Stromal cell of bone marrow (primary cell): ENCODE measurements around the gene RAB26.

Source experiments
- DNase-seq: peaks from one replicate; pipeline ENCODE4 v3.0.0-alpha.2; 2012; ENCODE audit warnings: low read depth

The RAB26 gene

DNA sequence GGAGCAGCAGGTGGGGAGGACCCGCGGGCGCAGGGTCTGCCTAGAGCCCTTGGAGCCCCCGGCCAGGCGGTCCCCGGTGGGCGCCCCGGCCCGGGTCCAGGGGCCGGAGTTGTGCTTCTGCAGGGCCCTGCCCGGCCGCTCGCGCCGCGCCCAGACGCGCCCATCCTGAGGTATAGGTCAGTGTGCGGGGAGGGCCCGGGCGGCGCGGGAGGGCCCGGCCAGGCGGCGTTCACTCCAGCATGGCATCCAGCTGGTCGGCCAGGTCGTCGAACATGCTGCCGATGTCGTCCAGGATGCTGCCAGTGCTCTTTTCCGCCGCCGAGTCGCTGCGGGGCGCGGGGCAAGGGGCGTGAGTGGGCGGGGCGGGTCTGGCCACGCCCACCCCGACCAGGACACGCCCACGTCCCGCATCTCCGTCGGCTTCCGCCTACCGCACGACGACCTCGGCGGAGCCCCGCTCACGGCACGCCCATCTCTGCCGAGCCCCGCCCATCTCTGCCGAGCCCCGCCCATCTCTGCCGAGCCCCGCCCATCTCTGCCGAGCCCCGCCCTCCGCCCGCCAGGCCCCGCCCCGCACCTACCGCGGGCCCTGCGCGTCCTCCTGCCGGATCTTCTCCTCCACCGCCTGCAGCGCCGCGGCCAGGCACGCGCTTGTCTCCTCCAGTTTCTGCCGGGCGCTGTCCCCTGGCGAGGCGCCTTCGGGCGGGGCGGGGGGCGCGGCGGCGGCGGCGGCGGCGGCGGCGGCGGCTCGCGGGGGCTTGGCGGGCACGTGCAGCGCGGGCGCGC, 30.1 kb downstream of the RAB26 start:
- DNase-seq = no peak

DNA sequence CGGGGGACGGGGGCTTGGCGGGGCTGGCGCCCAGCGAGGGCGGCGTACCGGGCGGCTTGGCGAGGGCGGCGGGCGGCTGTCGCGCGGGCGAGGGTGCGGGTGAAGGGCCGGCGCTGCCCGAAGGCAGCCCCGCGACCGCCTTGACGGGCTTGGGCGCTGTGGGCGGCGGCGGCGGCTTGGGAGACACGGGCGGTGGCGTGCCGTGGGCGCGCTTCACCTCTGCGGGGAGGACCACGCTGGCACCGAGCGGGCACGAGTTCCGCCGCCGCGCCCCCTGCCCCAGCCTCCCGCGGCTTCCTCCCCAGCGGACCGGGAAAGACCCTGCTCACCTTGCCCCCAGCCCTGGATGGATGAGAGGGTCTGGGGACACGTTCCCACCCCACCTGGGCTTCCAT, 30.7 kb downstream of the RAB26 start:
- no peak for DNase-seq

- DNase-seq = no peak
These were observed 31.2 kb downstream of the RAB26 start for GRCh38 chr16:2179576-2179975.

DNA sequence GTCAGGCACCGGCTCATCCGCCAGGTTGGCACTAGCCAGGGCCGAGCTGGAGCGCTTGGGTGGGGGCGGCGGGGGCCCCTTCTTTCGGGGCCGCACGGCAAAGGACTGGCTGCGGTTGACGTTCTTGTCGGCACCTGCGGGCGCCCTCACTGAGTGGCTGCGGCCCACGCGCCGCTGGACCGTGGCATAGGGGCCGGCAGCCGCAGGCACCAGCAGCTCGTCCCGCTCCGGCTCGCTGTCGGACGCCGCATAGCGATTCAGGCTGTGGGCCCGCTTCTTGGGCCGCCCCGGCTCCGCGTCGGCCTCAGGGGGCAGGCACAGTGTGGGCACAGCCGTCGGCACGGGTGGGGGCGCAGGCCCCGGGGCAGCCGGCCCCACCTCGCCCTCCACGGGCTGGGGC, 32.0 kb downstream of the RAB26 start:
- DNase-seq = no peak

GRCh38 chr16:2180962-2181923, 32.8 kb downstream of the RAB26 start:
- DNase-seq = no peak

GRCh38 chr16:2181952-2182351, 33.5 kb downstream of the RAB26 start:
- DNase-seq = no peak

DNA sequence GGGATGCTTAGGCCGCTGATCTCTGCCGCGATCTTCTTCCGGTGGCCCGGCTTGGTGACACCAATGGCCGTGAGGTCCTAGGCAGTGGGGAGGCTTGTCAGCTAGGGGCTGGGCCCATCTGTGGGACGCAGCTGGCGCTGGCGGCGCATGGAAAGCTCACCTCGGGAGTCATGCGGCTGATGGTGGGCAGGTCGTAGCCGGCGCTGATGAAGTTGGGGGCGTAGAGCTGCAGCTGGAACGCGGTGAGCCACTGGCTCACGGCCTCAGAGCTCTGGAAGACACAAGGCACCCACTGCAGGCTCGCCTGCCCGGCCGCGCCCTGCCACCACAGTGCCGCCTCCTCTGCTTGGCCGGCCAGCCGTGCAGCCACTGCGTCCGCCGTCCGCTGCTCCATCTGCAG, 35.2 kb downstream of the RAB26 start:
- no peak for DNase-seq

DNA sequence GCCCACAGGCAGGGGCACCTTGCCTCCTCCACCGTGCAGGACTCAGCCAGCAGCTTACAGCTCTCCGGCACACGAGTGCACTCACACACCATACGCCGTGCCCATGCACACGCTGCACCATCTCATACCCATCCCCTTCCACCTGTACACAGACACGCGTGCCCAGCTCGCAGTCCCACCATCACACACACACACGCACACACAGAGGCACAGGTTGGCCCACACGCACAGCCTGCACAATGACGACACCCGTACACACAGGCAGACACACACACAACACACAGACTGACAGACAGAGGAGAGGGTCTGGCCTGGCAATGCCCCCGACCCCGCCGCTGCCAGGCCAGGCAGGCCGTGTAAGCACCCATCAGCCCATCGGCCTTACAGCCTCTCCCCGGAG, 35.9 kb downstream of the RAB26 start:
- DNase-seq = no peak

DNA sequence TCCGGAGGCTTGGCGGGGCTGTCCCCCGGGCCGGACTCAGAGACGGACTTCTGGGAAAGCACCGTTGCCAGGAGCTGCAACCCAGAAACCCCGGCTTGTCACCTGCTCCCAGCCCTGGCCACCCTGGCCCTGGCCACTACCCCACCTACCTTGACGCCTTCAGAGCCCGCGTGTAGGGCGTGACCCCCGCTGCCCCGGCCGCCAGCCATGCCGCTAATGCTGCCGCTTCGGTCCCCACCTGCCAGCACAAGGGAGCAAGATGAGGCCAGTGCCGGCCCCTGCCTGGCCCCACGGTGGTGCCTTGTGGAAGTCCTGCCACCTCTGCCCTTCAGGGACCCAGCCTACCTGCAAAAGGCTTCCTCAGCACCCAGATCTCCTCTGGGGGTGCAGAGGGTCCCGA, 36.5 kb downstream of the RAB26 start:
- DNase-seq = no peak

- no peak for DNase-seq
These were observed 37.6 kb downstream of the RAB26 start for GRCh38 chr16:2186064-2186463.

DNA sequence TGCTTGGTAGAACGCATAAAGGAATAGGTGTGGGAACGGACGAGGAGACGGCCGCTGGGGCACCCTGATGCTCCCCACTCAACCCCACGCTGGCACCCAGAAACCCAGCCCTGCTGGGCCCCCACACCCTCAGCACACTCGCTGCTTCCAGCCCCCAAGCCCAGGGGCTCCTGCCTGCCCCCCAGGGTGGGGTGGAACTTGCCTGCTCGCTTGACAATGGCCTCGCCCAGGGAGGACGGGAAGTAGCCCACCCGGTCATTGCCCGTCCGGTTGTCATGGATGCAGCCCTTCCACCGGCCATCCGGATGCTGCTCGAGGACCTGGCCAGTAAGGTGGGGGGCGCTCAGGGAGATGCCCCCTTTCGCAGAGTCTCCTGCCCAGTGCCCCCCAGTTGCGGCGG, 38.1 kb downstream of the RAB26 start:
- DNase-seq = no peak

DNA sequence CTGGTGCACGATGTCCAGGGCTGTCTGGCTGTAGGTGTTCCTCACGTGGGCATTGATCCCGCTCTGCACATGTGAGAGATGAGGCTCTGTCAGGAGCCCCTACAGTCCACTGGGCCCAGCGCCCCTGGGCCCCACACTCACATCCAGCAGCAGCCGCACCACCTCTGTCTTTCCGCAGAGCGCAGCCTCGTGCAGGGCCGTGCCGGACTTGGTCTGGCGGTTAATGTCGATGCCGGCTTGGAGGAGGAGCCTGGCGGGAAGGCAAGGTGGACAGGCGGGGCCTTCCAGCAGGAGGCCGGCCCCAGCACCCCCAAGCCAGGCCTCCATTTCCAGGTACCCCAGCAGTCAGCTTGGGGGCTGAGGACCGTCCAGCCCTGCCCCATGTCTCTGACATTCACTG, 38.8 kb downstream of the RAB26 start:
- no peak for DNase-seq

GRCh38 chr16:2188395-2188794, 40.0 kb downstream of the RAB26 start:
- no peak for DNase-seq

DNA sequence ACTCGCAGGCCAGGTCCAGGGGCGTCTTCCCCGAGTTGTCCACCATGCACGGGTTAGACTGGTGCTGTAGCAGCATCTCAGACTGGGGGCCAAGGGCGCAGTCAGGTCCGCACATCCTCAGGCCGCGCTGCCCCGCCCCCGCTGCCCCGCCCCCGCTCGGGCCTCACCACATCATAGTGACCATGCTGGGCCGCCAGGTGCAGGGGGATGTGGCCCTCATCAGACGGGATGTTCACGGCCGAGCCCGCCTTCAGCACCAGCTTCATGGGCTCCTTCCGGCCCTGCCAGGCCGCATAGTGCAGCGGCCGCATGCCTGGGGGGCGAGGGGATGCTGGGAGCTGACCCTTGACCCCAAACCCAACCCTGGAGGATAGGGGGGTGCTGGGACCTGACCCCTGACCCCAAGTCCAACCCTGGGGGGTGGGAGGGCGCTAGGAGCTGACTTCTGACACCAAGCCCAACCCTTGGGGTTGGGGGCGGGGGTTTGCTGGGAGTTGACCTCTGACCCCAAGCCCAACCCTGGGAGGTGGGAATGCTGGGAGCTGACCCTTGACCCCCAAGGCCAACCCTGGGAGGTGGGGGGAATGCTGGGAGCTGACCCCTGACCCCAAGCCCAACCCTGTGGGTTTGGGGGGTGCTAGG, 40.9 kb downstream of the RAB26 start:
- DNase-seq = no peak

DNA sequence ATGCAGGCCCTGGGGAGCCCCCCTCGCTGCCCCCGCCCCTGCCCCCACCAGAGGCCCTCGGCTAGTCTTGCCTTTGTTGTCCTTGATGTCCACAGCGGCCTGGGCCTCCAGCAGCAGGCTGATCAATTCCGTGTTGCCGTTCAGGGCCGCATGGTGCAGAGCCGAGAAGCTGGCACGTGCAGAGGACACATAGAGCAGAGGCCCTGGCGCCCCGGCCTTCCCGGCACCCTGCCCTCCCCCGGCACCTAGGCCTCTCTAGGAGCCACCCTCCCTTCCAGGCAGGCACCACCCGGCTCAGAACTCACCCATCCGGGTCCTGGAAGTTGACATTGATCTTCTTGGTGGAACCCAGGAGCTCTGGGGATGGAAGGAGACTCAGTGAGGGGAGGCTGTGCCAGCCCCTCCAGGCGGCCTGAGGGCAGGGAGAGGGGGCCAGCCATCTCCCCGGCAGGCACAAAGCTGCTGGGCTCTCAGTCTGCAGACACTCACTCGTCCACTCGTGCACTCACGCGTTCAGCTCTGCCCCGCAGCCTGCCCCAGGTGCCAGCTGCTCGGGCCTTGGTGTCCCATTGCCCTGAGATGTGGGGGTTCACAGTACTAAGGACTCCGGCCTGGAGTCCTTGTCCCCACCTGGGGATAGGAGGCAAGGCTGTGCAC, 41.7 kb downstream of the RAB26 start:
- DNase-seq = no peak

DNA sequence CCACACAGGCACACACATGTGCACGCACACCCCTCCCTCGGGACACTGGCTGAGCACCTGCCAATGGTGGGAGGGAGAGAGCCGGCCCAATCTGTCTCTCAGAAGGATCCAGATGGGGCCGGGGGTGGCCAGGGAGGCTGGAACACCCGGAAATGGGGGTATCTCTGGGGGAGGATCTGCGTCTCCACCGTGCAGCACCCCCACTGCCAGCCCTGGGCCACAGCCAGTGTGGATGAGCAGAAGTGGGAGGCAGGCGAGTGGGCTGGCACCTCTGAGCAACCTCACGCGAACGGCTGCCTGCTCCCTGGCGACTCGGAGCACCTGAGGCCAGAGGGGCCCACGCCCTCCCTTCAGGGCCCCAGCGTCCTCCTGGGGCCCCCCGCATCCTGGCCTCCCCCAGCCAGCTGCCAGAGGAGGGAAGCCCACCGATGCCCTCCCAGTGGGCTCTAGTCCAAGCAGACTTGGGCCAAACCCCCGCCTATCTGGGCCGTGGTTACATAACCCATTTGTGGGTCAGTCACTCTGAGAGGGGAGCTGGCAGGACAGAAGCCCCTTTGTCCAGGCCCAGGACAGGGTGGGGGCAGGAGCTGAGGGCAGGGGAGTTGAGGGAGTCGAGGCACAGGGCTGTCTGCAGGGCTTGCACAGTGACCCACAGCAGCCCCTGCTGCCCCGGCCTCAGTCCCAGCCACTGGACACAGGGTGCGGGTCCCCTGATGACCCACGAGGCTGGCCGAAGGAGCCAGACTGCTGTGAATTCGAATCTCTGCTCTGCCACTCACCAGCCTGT, 42.4 kb downstream of the RAB26 start:
- DNase-seq = no peak

DNA sequence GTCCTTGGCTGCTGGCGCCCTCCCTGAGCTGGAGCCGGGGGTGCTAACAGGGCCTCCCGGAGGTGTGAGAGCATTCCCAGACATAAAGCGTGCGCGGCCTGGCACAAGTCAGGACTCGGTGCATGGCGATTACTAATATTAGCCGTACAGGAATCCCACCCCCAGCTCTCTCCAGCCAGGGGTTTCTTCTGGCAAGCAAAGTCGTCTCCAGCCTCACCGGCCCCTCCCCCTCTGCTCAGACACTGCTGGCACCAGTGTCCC, 43.0 kb downstream of the RAB26 start:
- DNase-seq = no peak

DNA sequence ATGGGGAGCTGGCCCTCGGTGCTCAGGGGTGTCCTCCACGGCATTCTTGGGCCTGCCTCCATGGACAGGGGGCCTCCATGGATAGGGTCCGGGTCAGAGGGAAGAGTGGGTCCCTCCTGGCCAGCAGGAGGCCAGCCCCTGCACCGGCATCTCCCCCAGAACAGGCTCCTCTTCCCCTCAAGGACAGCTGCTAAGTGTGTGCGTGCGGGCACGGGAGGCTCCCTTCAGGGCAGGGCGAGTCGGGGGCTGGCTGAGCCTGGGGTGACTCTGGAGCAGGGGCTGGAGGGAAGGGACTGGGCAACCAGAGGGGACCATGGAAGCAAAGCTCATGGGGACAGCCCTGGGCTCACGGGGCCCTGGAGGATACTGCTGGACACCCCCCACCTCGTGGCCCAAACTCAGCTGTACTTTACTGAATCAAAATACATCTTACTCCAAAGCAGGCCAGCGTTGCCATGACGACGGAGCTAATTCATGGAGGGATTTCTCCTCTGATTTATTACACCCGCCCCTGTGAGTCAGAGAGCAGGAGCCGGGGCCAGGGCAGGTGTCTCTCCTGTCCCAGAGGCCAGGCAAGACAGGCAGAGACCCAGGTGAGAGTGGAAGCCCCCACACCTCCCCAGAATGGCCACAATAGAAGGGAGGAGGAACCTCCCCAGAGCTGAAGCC, 45.9 kb downstream of the RAB26 start:
- peak; percentile 13 for DNase-seq

GRCh38 chr16:2194852-2195321, 46.5 kb downstream of the RAB26 start:
- DNase-seq = no peak

- no peak for DNase-seq
These were observed 47.1 kb downstream of the RAB26 start for GRCh38 chr16:2195322-2196161.
